Adrenal gland (tissue), 5 donors: Measurements from ENCODE around the gene TTLL12.
A peak's percentile ranks its signal among the peaks of the same experiment; 100 is the strongest.

Source experiments
- CTCF ChIP-seq, 6 experiments: fragments of 450-650 bp in 4 of 6; fragments of 200-600 bp in 2 of 6; sonication (generic) in 1 of 6; IDR thresholded peaks; 1 replicate in 5 of 6; 2 replicates in 1 of 6; pipeline versions ENCODE4 v1.5.1 to v1.8.0; 2016 to 2021; ENCODE audit warnings: antibody characterized with exemption in 6 of 6, mild to moderate bottlenecking in 2 of 6, moderate library complexity in 1 of 6
- POLR2A ChIP-seq, 2 donors: fragments of 450-650 bp; IDR thresholded peaks; one replicate each; pipeline ENCODE4 v1.6.1; 2017; ENCODE audit warnings: antibody characterized with exemption in 2 of 2, mild to moderate bottlenecking in 2 of 2, moderate library complexity in 1 of 2
- donor health status: DM: no; HTN: no; CAD: no.

GRCh38 chr22:43186272-43187170, at the start of gene TTLL12:
- TF ChIP-seq POLR2A (IDR thresholded peaks at IDR 0.05) = peak in 1 of 2 donors; percentile 71
- TF ChIP-seq CTCF (IDR thresholded peaks at IDR 0.05) = peak in 1 of 6 experiments; percentile 12
